Stimulated activated CD8-positive, alpha-beta memory T cell treated with anti-CD3 and anti-CD28 coated beads, Interleukin-7, amount 100 ng/mL, for 1 hour (primary cell): ENCODE results near the gene ONECUT2.
"Not testable (repeated sequence)": the region's sequence is repeated elsewhere in the genome, so short reads cannot be mapped to it uniquely, and the experiment has no call there.

Source experiments
- DNase-seq, 2 donors: peaks; one replicate each; pipeline ENCODE4 v3.0.0-alpha.2; 2020; ENCODE audit warnings: low read depth in 2 of 2

The ONECUT2 gene

GRCh38 chr18:57434536-57435494 lies at the start of gene ONECUT2:
TSS of gene ONECUT2 (plus strand) at chr18:57435374. CDS start at chr18:57435717, 343 bp downstream.
- DNase-seq: peak; percentile 12

DNA sequence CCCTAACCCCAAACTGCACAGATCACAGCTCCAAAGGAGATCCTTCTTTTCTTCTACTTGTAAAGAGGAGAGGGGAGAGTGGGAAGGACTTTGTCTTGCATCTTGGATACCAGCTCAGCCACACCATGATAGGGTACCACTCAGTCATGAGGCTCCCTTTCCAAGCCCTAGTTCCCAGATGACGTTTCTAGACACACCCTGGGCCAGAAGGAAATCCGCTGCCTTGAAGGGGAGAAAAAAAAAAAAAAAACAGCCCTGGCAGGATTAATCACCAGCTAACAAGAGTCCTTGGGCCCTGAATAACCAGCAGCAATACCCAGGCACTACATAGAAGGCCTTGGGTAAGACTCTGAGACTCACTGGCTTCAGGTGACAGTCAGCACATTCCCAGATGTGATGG lies 45.9 kb upstream of the ONECUT2 start:
- no peak for DNase-seq

- no peak for DNase-seq
Measured at GRCh38 chr18:57390044-57390443, 45.1 kb upstream of the ONECUT2 start.

DNA sequence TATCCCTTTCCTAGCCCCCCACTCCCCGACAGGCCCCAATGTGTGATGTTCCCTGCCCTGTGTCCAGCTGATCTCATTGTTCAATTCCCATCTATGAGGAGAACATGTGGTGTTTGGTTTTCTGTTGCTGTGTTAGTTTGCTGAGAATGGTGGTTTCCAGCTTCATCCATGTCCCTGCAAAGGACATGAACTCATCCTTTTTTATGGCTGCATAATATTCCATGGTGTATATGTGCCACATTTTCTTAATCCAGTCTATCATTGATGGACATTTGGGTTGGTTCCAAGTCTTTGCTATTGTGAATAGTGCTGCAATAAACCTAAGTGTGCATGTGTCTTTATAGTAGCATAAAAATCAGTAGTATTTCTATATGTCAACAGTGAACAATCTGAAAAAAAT lies 40.4 kb upstream of the ONECUT2 start:
- not testable (repeated sequence) for DNase-seq

DNA sequence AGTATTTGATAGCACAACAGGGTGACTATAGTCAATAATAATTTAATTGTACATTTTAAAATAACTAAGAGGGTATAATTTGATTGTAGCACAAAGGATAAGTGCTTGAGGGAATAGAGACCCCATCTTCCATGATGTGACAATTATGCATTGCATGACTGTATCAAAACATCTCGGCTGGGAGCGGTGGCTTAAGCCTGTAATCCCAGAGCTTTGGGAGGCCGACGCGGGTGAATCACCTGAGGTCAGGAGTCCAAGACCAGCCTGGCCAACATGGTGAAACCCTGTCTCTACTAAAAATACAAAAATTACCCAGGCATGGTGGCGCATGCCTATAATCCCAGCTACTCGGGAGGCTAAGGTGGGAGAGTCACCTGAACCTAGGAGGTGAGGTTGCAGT lies 38.3 kb upstream of the ONECUT2 start:
- not testable (repeated sequence) for DNase-seq

GRCh38 chr18:57397440-57398132 lies 37.6 kb upstream of the ONECUT2 start:
- DNase-seq: no peak

DNA sequence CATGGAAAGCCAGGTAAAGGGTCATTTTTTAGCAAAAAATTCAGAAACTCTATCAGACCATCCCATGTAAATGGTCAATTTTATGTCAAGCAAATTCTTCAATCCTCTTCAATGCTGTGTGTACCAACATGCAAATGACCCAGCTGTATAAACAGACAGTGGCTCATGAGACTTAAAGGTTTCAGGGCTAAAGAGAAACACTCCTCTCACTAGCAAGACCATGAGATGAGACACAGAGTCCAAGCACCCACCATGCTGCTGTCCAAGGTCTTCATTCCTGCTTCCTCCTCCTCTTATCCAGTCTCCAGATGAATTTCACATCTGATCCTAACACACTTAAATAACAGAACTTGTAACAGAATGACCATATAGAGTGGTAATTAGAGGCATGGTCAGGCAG lies 30.8 kb upstream of the ONECUT2 start:
- no peak for DNase-seq

DNA sequence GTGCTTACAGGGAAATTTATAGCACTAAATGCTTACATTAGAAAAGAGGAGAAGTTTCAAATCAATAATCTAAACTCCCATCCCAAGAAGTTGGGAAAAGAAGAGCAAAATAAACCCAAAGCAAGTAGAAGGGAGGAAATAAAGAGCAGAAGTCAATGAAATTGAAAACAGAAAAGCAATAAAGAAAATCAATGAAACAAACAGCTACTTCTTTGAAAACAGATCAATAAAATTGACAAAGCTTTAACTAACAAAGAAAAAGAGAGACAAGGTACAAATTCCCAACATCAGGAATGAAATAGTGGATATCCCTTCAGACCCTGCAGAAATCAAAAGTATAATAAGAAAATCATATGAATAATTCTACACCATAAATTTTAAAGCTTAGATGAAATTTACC lies 25.5 kb upstream of the ONECUT2 start:
- no peak for DNase-seq

GRCh38 chr18:57410749-57411148 lies 24.4 kb upstream of the ONECUT2 start:
- no peak for DNase-seq

- DNase-seq: no peak
Measured at GRCh38 chr18:57416542-57416941, 18.6 kb upstream of the ONECUT2 start.

GRCh38 chr18:57422313-57422872 lies 12.8 kb upstream of the ONECUT2 start:
- no peak for DNase-seq

DNA sequence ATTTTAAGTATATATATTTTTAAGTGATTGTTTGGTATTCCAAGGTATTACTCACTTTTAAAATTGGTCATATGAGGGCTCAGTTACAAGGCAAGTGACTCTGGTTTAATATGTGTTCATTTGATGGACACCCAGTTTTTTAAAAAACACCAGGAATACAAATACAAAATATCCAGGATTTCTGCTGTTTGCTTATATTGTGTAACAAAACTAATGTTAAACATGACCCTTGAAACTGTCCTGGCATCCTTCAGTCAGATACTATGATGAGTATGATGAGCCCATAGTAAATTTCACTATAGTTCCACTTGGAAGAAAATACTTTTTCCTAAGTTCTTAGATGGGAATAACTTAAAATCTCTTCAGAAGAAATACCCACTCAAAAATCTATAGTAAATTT lies 11.4 kb upstream of the ONECUT2 start:
- DNase-seq: no peak

GRCh38 chr18:57425096-57425495 lies 10.1 kb upstream of the ONECUT2 start:
- DNase-seq: no peak

- DNase-seq: no peak
Measured at GRCh38 chr18:57426187-57426586, 9.0 kb upstream of the ONECUT2 start.

DNA sequence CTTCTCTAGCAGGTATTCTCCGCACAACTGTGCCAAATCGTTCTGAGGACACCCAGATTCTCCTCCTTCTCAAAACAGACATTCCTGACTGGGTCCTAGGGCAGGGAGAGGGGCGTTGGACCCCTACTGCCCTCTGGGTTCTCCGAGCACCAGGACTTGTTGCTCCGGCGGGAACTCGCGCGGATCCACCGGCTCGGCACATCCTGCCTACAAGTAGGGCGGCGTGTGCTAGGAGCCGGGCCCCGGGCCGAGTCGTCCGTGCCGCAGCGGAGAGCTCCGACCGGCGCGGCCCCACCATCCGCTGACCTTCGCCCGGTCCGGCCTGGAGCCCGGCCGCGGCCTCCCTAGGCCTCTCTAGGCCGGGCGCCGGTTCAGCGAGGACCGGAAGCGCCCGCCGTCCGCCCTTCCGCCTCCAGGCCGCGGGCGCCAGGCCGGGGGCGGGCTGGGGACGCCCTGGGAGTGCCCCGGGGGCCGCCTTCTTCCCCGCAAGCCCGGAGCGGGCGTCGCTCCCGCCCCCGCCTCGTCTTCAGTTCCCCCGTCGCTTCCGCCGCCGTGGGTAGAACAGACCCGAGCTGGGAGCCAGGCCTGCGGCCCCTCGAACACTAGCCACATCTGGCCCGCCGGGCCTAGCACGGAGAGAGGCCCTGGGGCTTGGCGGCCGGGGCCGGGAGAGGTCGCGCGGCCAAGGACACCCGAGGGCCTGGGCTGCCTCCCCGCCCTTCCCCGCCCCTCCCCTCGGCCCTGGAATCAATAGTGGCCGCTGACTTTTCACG lies 7.6 kb upstream of the ONECUT2 start:
- DNase-seq: no peak

DNA sequence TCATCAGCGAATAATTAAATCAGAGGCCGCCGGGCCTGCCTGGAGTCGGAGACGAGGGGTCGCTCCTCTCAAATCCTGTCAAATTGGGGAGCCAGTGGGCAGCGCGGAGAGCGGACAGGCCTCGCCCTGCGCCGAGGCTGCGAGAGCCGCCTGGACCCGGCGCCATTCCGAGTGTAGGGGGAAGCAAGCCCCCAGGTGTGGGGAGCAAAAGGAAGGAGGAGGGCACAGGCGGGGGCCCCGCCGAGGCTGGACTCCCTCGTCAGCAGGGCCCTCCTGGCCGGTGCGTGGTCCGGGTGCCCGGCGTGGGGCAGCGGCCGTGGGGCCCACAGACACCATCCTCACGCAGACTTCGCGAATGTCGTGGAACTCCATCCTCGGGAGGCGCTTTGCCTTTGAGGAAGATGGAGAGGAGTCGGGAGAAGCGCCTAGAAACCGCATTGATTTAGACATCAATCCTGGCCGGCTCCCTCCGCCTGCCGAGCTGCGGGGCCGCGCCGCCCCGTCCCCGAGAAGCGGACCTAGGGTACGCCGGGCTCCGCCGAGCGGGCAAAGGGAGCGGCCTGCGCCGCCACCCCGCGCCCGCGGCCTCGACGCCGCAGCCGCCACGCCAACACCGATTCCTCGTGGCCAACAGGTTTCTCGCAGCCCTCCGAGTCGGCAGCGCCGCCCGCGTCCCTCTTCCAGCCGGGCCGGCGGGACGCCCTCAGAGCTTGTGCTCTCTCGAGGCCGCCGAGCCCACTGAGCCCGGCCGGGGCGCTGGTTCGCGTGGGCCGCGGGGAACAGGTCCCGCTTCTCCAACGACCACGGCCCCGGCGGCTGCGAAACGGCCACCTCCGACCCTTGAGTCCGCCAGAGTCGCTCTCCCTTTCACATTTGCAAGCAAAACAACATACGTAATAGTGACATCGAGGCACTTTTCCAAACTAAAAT lies 6.7 kb upstream of the ONECUT2 start:
- DNase-seq: no peak

- no peak for DNase-seq
Measured at GRCh38 chr18:57429167-57430078, 5.8 kb upstream of the ONECUT2 start.

GRCh38 chr18:57430079-57431001 lies 4.8 kb upstream of the ONECUT2 start:
- no peak for DNase-seq

DNA sequence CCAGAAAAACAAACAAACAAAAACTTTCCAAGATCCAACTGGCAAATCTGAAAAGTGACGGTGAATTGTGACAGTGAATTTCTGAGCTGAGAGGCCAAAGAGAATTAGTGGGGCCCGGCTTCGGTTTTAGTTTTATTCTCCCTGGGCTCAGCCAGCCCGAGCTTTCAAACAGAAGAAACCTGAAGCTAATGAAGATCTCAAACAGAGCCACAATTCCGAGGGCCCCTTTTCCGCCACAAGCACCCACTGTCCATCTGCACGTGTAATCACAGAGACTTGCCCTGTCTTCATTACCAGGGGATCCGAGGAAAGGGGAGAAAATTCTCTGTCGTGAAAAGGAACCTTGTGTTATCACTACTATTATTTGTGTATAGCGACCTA lies 4.2 kb upstream of the ONECUT2 start:
- no peak for DNase-seq
